ENCODE measurements around the gene TECPR1. TPM values are rescaled to one million over a fixed set of nuclear protein-coding genes. Genes with fewer than 3 reads are reported as not detected.

The TECPR1 gene
- total RNA-seq, 2 experiments from 2014 or later: 23.2 to 36.4 TPM

GRCh38 chr7:98228801-98229200 is 23.2 kb downstream of the TECPR1 start:
- no peak for TF ChIP-seq CTCF (conservative IDR thresholded peaks at IDR 0.05; ENCODE audit: low read length)
- H4K20me1 ChIP-seq (ENCODE audit: insufficient read depth, low read length): no peaks in the 10 kb centered on the region
- no peaks in the 10 kb centered on the region for H3K9me2 ChIP-seq (ENCODE audit: insufficient read depth, low read length)
- intact Hi-C loops (cut with micrococcal nuclease; ENCODE audit: unreplicated experiment): no loop called here
- H3K4me1 ChIP-seq (ENCODE audit: insufficient read depth, low read length, poor library complexity, severe bottlenecking): no peaks in the 10 kb centered on the region
- H2AFZ ChIP-seq (ENCODE audit: low read length): no peak overlapping the region
- no TSS peak for BruUV-seq (replicated peaks)
- no peak overlapping the region for H3K4me2 ChIP-seq (ENCODE audit: low read length)
- H3K4me3 ChIP-seq (ENCODE audit: low read depth, low read length, poor library complexity, severe bottlenecking): no peak overlapping the region
- CTCF ChIA-PET (ENCODE audit: unreplicated experiment): no interaction called here
- no peak overlapping the region for H3K27ac ChIP-seq (ENCODE audit: low read depth, low read length, poor library complexity, severe bottlenecking)
- H3K36me3 ChIP-seq (ENCODE audit: insufficient read depth, low read length): no peaks in the 10 kb centered on the region
- DNase-seq (ENCODE audit: low spot score): no peak
- H3K79me2 ChIP-seq (ENCODE audit: insufficient read depth, low read depth, low read length): no peaks in the 10 kb centered on the region
- POLR2A ChIA-PET: no interaction called here
- H3K9me3 ChIP-seq (ENCODE audit: low read length): no peaks in the 10 kb centered on the region

- Histone ChIP-seq H3K27ac (ENCODE audit: low read depth, low read length, poor library complexity, severe bottlenecking) (no peak overlapping the region), H3K4me2 (ENCODE audit: low read length) (no peak overlapping the region), H3K36me3 (ENCODE audit: insufficient read depth, low read length) (no peaks in the 10 kb centered on the region), H3K4me3 (ENCODE audit: low read depth, low read length, poor library complexity, severe bottlenecking) (no peak overlapping the region), H4K20me1 (ENCODE audit: insufficient read depth, low read length) (no peaks in the 10 kb centered on the region), H2AFZ (ENCODE audit: low read length) (no peak overlapping the region), H3K79me2 (ENCODE audit: insufficient read depth, low read depth, low read length) (no peaks in the 10 kb centered on the region), H3K9me3 (ENCODE audit: low read length) (no peaks in the 10 kb centered on the region), H3K9me2 (ENCODE audit: insufficient read depth, low read length) (no peaks in the 10 kb centered on the region), H3K4me1 (ENCODE audit: insufficient read depth, low read length, poor library complexity, severe bottlenecking) (no peaks in the 10 kb centered on the region)
- POLR2A ChIA-PET: no interaction called here
- TF ChIP-seq CTCF (conservative IDR thresholded peaks at IDR 0.05; ENCODE audit: low read length) (no peak), EZH2phosphoT487 (IDR thresholded peaks at IDR 0.05; ENCODE audit: borderline replicate concordance, low read depth, low read length) (no peak)
- CTCF ChIA-PET (ENCODE audit: unreplicated experiment): no interaction called here
- no TSS peak for BruUV-seq (replicated peaks)
- intact Hi-C loops (cut with micrococcal nuclease; ENCODE audit: unreplicated experiment): no loop called here
- DNase-seq (ENCODE audit: low spot score): no peak
Measured at GRCh38 chr7:98227939-98228338, 24.1 kb downstream of the TECPR1 start.

- CTCF ChIA-PET (ENCODE audit: unreplicated experiment): no interaction called here
- Histone ChIP-seq H2AFZ (ENCODE audit: low read length) (no peak overlapping the region), H3K4me1 (ENCODE audit: insufficient read depth, low read length, poor library complexity, severe bottlenecking) (no peaks in the 10 kb centered on the region), H3K36me3 (ENCODE audit: insufficient read depth, low read length) (peaks cover 8% of the 10 kb centered on the region; the same call in 1 of the 2 replicates), H3K9me2 (ENCODE audit: insufficient read depth, low read length) (no peaks in the 10 kb centered on the region), H4K20me1 (ENCODE audit: insufficient read depth, low read length) (no peaks in the 10 kb centered on the region), H3K4me3 (ENCODE audit: low read depth, low read length, poor library complexity, severe bottlenecking) (no peak overlapping the region), H3K4me2 (ENCODE audit: low read length) (no peak overlapping the region), H3K79me2 (ENCODE audit: insufficient read depth, low read depth, low read length) (no peaks in the 10 kb centered on the region), H3K9me3 (ENCODE audit: low read length) (no peaks in the 10 kb centered on the region), H3K27ac (ENCODE audit: low read depth, low read length, poor library complexity, severe bottlenecking) (no peak overlapping the region)
- TF ChIP-seq CTCF (conservative IDR thresholded peaks at IDR 0.05; ENCODE audit: low read length): no peak
- TF ChIP-seq EZH2phosphoT487 (IDR thresholded peaks at IDR 0.05; ENCODE audit: borderline replicate concordance, low read depth, low read length): no peak
- no TSS peak for BruUV-seq (replicated peaks)
- POLR2A ChIA-PET: no interaction called here
- no peak for DNase-seq (ENCODE audit: low spot score)
- intact Hi-C loops (cut with micrococcal nuclease; ENCODE audit: unreplicated experiment): no loop called here
Measured at GRCh38 chr7:98225913-98226614, 26.0 kb downstream of the TECPR1 start.
